HG02571 (cell line): ENCODE measurements around the gene KLHL29.
"Not testable (repeated sequence)": the region's sequence is repeated elsewhere in the genome, so short reads cannot be mapped to it uniquely, and the experiment has no call there.

Source experiments
- ATAC-seq: cut with Tn5 transposase; IDR thresholded peaks from one replicate; pipeline ENCODE4 v1.9.1; 2021; ENCODE audit warnings: mild to moderate bottlenecking, moderate library complexity; ENCODE audit not compliant: unreplicated experiment

KLHL29 gene

DNA sequence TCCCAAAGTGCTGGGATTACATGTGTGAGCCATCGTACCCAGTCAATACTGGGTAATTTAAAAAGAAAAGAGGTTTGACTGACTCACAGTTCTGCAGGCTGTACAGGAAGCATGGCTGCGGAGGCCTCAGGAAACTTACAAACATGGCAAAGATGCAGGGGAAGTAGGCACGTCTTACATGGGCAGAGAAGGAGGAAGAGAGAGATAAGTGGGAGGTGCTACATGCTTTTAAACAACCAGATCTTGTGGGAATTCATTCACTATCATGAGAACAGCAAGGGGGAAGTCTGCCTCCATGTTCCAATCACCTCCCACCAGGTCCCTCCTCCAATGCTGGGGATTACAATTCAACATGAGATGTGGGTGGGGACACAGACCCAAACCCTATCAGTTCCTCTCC, 349.4 kb downstream of the KLHL29 start:
- ATAC-seq: no peak

DNA sequence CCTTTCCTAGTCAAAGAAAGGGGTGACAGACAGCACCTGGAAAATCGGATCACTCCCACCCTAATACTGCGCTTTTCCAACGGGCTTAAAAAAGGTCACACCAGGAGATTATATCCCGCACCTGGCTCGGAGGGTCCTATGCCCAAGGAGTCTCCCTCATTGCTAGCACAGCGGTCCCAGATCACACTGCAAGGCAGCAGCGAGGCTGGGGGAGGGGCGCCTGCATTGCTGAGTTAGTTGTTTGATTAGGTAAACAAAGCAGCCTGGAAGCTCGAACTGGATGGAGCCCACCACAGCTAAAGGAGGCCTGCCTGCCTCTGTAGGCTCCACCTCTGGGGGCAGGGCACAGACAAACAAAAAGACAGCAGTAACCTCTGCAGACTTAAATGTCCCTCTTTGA, 351.8 kb downstream of the KLHL29 start:
- not testable (repeated sequence) for ATAC-seq

DNA sequence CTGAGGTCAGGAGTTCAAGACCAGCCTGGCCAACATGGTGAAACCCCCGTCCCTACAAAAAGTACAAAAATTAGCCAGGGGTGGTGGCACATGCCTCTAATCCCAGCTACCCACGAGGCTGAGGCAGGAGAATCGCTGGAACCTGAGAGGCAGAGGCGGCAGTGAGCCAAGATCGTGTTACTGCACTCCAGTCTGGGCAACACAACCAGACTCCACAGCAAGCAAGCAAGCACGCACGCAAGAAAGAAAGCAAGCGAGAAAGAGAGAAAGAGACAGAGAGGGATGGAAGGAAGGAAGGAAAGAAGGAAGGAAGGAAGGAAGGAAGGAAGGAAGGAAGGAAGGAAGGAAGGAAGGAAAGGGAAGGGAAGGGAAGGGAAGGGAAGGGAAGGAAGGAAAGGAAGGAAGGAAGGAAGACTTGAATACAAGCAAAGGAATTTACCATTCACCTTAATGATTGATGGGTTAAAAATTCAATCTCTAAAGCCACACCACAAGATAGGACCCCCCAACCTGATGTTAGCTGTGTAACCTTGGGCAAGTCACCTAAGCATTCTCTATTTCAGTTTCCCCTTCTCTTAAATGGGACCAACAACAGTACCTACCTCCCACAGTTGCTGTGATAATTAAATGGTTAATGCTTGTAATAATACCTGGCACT, 360.2 kb downstream of the KLHL29 start:
- ATAC-seq: no peak

DNA sequence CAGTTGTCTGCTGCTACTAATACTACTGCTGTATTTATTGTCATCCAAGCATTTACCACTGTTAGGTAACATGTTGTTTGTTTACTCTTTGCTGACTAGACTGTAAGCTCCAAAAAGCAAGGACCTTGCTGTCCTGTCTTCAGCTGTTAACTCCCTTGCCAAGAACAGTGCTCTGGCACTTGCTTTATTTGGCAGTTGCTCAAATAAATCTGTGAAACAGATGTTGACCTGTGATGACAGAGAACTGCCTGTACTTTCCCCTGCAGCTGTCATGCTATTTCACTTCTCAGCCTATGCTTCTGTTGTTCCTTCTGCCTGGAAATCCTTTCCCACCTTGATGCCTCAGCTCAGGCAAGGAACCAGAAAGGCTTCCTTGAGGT, 360.7 kb downstream of the KLHL29 start:
- peak; percentile 50 for ATAC-seq

DNA sequence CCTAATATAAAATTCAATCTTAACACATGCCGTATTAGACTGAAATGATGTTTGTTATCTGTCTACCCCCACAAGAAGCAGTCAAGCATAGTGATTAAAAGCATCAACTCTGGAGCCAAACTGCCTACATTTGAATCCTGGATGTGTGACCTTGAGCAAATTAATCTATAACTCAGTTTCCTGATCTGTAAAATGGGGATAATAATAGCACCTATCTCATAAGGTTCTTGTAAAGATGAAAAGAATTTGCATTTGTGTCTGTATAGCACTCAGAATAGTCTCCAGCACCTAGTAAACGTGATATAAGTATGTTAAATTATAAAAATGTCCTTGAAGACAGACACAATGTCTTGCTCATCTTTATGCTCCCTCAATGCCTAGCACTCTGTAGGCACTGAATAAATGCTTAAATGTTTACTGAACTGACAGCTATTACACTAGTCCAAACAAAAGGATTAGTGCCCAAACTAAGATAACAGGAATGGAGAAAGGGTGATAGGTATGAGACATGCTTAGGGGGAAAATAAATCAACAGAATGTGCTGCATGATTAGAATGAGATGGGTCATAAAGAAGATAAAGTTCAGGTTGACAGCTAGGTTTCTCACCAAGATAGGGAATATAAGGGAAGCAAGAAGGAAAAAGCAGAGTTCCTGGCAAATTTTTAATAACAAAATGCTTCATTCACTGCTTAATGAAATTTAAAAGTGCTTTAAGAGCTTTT, 361.3 kb downstream of the KLHL29 start:
- no peak for ATAC-seq

DNA sequence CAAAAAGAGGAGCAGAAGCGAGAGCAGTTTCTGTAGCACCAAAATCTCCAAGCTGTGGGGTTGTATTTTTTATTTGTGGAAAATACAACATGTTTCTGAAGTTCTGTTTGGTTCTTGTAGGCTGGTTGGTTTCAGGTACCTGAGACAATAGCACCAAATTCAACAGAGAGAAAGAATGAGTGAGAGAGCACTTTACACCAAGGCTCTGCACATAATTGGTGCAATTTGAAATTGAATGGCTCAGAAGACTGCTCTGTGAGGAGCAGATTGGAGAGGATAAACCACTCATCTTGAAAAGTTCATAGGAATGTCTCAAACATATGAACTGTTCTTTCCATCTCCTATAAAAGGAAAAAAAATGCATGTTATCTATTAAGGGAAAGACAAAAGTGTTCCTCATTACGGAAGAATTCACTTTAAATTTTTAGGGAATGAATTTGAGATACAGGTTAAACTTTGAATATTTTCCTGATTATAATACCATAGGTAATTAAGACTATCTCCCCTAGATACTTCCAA, 366.8 kb downstream of the KLHL29 start:
- no peak for ATAC-seq

DNA sequence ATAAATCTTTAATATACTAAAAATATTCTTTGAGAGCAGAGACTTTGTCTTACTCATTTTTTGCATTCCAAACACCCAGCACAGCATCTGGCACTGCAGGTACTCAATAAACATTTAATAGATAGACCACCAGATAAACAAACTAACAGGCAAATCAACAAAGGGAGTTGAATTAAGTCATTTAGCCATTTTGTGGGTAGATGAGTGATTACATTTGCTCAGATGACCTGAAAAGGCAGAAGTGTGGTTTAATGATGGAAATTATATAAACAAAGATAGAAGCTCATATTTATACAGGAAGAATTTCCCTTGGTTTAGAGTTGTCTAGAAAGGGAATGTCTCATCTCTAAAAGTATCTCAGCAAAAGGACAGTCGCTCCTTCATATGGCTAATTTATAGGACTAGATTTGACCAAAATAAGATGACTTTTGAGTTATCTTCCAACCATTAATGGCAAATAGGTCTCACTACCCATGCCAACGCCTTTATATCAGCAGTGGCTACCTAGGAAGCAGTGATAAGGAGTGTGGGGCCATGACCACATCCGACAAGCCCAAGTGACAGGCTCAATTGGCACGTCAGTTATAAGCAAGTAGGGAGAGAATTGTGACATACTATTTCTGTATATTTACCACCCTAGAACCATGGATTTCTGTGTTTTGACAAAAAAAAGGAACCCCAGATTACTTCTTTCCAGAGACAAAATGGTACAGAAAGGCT, 368.5 kb downstream of the KLHL29 start:
- ATAC-seq: no peak

DNA sequence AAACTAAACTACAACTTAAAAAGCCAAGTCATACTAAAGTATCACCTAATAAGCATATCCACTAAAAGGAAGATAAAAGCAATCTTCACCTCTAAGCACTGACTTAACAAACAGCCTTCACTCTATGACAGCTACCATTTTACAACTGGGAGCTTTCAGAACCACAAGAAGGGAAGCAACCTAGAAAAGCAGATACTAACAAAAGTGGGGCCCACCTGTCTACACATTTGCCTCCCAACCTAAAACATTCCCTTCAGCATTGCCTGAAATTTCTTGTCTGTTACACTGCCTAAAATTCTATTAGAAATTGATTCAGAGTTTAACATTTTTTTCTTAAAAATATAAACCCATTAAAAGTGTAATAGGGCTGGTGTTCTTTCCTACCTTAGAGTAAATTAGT, 370.0 kb downstream of the KLHL29 start:
- no peak for ATAC-seq

DNA sequence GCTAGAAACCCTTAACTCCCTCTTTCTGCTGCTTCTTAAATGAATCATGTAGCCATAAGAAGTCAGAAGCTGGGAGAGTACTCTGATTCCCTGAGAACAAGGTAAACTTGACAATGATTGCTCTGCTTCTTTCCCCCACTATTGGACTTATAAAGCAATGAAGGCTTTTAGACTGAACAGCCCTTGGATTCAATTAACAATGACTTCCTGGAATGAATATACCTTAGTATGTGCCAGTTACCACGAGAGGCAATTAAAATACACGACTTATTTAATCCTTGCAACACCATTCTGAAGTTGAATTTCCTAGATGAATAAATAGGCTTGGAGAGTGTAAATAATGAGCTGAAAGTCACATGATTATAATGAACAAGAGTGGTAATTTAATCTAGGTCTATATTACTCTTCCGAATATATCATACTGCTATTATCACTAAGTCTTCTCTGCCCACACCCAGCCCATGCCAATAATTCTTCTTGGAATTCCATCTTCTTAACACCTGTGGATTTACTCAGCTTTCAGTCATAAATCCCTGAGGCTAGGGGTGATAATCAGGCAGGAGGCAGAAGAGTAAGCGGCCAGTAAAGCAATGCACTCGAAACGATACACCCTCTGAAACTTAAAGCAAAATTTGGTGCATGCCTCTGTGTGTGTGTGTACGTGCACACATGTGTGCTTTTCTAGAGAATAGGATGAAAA, 371.8 kb downstream of the KLHL29 start:
- no peak for ATAC-seq

DNA sequence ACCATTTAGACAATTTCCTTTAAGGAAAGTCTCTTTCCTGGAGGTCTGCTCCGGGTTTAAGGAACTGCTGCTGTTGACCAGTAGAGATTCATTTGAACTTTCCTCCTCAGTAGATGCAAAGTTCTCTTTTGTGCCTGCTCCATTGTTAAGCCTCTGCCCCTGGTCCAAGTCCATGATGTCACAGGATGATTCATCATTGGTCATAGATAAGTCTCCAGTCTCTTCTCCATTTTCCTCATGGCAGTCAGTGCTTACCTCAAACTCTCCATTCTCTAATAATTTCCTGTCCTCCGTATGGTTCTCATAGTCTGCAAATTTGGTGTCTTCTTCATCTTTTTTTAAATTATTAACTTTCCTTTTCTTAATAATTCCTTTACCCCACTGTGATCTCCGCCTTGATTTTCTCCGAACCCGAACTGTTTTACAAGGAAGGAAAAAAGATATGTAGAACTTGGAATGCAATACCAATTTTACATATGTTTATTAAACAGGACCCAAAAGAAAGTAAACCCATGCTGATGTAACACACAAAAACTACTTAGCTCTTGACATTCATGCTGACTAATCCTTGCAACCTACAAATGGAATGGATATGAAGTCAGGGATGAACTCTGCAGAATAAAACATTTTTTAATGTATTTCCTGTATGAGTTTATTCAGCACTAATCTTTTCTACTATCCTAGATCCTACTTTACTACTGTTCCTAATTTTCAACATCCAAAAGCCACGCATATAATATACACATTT, 372.9 kb downstream of the KLHL29 start:
- no peak for ATAC-seq
